Keratinocyte (primary cell): Measurements from ENCODE around the gene ACBD6. TPM values are rescaled to one million over a fixed set of nuclear protein-coding genes. Genes with fewer than 3 reads are reported as not detected.

Experiments
- DNase-seq: peaks from one replicate; pipeline ENCODE4 v3.0.0-alpha.2; 2011; ENCODE audit warnings: low read depth, missing footprints, low spot score
- FAIRE-seq: peaks from 2 replicates; lab custom pipeline; 2011; peaks lifted over from hg19 to GRCh38; lab: Jason Lieb, UNC
- H2AFZ ChIP-seq: 2 replicates; pipeline ENCODE4 v1.6.0; 2012; ENCODE audit warnings: low read length, control low read depth, inconsistent platforms; ENCODE audit not compliant: control insufficient read depth
- H3K27ac ChIP-seq: 2 replicates; pipeline ENCODE4 v1.5.1; 2011; ENCODE audit warnings: low read length; ENCODE audit not compliant: control insufficient read depth, insufficient read depth
- H3K27me3 ChIP-seq: 3 replicates; pipeline ENCODE4 v1.6.0; 2011; ENCODE audit warnings: low read length; ENCODE audit not compliant: control insufficient read depth, insufficient read depth; ENCODE audit errors: extremely low read depth
- H3K36me3 ChIP-seq, 2 experiments: 2 replicates in 1 of 2; 3 replicates in 1 of 2; pipeline ENCODE4 v1.5.1; 2011; ENCODE audit warnings: low read length in 2 of 2, mild to moderate bottlenecking in 1 of 2; ENCODE audit not compliant: control insufficient read depth in 2 of 2, insufficient read depth in 2 of 2; ENCODE audit errors: extremely low read depth in 1 of 2
- H3K4me1 ChIP-seq: 3 replicates; pipeline ENCODE4 v1.5.1; 2011; ENCODE audit warnings: low read length; ENCODE audit not compliant: control insufficient read depth, insufficient read depth; ENCODE audit errors: extremely low read depth
- H3K4me2 ChIP-seq: 3 replicates; pipeline ENCODE4 v1.6.0; 2011; ENCODE audit warnings: low read depth, low read length; ENCODE audit not compliant: control insufficient read depth, insufficient read depth; ENCODE audit errors: extremely low read depth
- H3K4me3 ChIP-seq, 3 experiments: fragments of 200-600 bp in 1 of 3; sonication (generic) in 1 of 3; 2 replicates in 2 of 3; 3 replicates in 1 of 3; pipeline ENCODE4 v1.5.1; 2011 to 2016; ENCODE audit warnings: low read length in 3 of 3, mild to moderate bottlenecking in 3 of 3, control low read depth in 2 of 3, inconsistent platforms in 1 of 3, low read depth in 1 of 3, mixed read lengths in 1 of 3, mixed run types in 1 of 3, moderate library complexity in 1 of 3; ENCODE audit not compliant: control insufficient read depth in 2 of 3, insufficient read depth in 2 of 3; ENCODE audit errors: extremely low read depth in 1 of 3
- H3K79me2 ChIP-seq: 2 replicates; pipeline ENCODE4 v1.6.0; 2012; ENCODE audit warnings: low read length; ENCODE audit not compliant: control insufficient read depth, insufficient read depth
- H3K9ac ChIP-seq: 3 replicates; pipeline ENCODE4 v1.6.0; 2011; ENCODE audit warnings: low read length; ENCODE audit not compliant: control insufficient read depth, insufficient read depth; ENCODE audit errors: extremely low read depth
- H3K9me1 ChIP-seq: 3 replicates; pipeline ENCODE4 v1.6.0; 2011; ENCODE audit warnings: low read length; ENCODE audit not compliant: control insufficient read depth, insufficient read depth; ENCODE audit errors: extremely low read depth
- H3K9me3 ChIP-seq: 2 replicates; pipeline ENCODE4 v1.5.1; 2012; ENCODE audit warnings: low read depth, low read length; ENCODE audit not compliant: control insufficient read depth
- H4K20me1 ChIP-seq: 3 replicates; pipeline ENCODE4 v1.6.0; 2011; ENCODE audit warnings: low read length; ENCODE audit not compliant: control insufficient read depth, insufficient read depth; ENCODE audit errors: extremely low read depth
- CTCF ChIP-seq, 3 experiments: IDR thresholded peaks in 1 of 3; conservative IDR thresholded peaks in 1 of 3; optimal IDR thresholded peaks in 1 of 3; 2 replicates in 2 of 3; 3 replicates in 1 of 3; pipeline versions ENCODE3 to v1.5.1; 2011; ENCODE audit warnings: low read length in 3 of 3, mild to moderate bottlenecking in 3 of 3, moderate library complexity in 2 of 3, control low read depth in 1 of 3, inconsistent platforms in 1 of 3; ENCODE audit not compliant: insufficient read depth in 2 of 3; ENCODE audit errors: extremely low read depth in 1 of 3
- EZH2 ChIP-seq: IDR thresholded peaks from one replicate; pipeline ENCODE4 v1.6.1; 2012; ENCODE audit warnings: inconsistent platforms, mild to moderate bottlenecking, low read length, moderate library complexity
- dilution Hi-C: fragments of 300-500 bp; cut with MboI; formaldehyde crosslinking; loops from one replicate; pipeline ENCODE4 v1.7.0; 2020; ENCODE audit warnings: low sequenced_read_pairs; ENCODE audit not compliant: extremely low pct_ligation_motif_present
- polyA plus RNA-seq, 5 experiments: library from polyadenylated mRNA; depleted of rRNA in 3 of 5; stranded (reverse) in 3 of 5; stranded (forward) in 1 of 5; unstranded in 1 of 5; fragments of >200 nt; gene quantifications; 1 replicate in 1 of 5; 2 replicates in 3 of 5; 3 replicates in 1 of 5; pipeline versions ENCODE4 v1.2.1 to v1.2.3, GENCODE V29; 2011 to 2012; ENCODE audit warnings: missing spikeins in 2 of 5, low read depth in 1 of 5, low replicate concordance in 1 of 5

The ACBD6 gene
- polyA plus RNA-seq, 1 donor (not counting 4 experiments of a cell fraction or from before 2014, with no cell fraction given): 47.5 TPM

GRCh38 chr1:180497826-180498225 is 4.6 kb downstream of the ACBD6 start:
- H2AFZ ChIP-seq: no peak overlapping the region
- H3K4me1 ChIP-seq: peaks cover 18% of the 10 kb centered on the region
- no peak overlapping the region for H3K4me3 ChIP-seq
- H3K9me1 ChIP-seq: no peaks in the 10 kb centered on the region
- H3K9ac ChIP-seq: no peak overlapping the region
- no peak overlapping the region for H3K27ac ChIP-seq
- H3K79me2 ChIP-seq: peaks cover 59% of the 10 kb centered on the region
- H4K20me1 ChIP-seq: no peaks in the 10 kb centered on the region
- dilution Hi-C loops: no loop called here
- FAIRE-seq (no peak), DNase-seq (no peak)
- H3K27me3 ChIP-seq: no peaks in the 10 kb centered on the region
- no peak overlapping the region for H3K4me2 ChIP-seq
- no peaks in the 10 kb centered on the region for H3K9me3 ChIP-seq
- H3K36me3 ChIP-seq: peaks cover 0 to 3% of the 10 kb centered on the region in 2 experiments
- TF ChIP-seq CTCF (optimal IDR thresholded peaks at IDR 0.05 in 1 of 3, IDR thresholded peaks at IDR 0.05 in 1 of 3, conservative IDR thresholded peaks at IDR 0.05 in 1 of 3; ENCODE audit: extremely low read depth in 1 of 3, insufficient read depth in 2 of 3, low read length in 3 of 3) (no peak), EZH2 (no peak)

DNA sequence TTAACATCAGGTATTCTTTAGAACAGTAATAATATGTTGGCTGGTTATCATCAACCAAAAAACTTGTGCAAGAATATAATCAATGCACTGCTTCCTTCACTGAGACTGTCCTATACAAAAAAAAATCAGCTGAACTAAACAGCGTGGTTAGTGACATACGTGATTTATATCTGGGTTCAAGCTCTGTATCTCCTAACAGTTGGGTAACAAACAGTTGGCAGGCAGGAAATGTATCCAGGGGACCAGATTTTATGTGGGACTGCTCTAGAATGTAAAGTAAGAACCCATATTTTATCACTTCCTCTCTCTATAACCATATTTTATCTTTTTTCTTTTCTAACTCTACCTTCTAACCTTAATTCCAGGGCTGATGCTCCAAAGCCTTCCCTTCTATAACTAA is 8.0 kb downstream of the ACBD6 start:
- H3K4me3 ChIP-seq: no peak overlapping the region
- DNase-seq (no peak), FAIRE-seq (no peak)
- H3K4me2 ChIP-seq: no peak overlapping the region
- no peaks in the 10 kb centered on the region for H3K9me3 ChIP-seq
- peaks cover 31% of the 10 kb centered on the region for H3K79me2 ChIP-seq
- no peaks in the 10 kb centered on the region for H3K9me1 ChIP-seq
- no peak overlapping the region for H3K27ac ChIP-seq
- no peaks in the 10 kb centered on the region for H4K20me1 ChIP-seq
- H3K36me3 ChIP-seq: peaks cover 0 to 3% of the 10 kb centered on the region in 2 experiments
- no peaks in the 10 kb centered on the region for H3K27me3 ChIP-seq
- peaks cover 3% of the 10 kb centered on the region for H3K4me1 ChIP-seq
- no peak for TF ChIP-seq EZH2
- no peak overlapping the region for H3K9ac ChIP-seq
- dilution Hi-C loops: no loop called here
- H2AFZ ChIP-seq: no peak overlapping the region

DNA sequence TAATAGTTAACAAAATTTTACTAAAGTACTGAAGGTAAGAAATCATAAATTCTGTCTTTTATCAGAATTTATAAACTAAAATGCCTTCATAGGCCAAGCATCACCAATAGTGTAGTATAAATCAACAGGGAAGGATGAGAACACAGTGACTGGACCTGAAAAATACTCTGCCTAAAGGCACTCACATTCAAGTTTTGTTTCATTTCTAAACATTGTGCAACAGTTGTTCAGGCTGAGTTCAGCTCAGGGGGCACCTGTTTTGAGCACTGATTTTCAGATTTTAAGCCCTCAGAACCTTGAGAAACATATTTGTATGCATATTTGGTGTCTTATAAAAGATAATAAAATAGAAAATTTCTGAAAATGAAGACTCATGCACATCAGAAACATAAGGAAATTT is 12.4 kb downstream of the ACBD6 start:
- FAIRE-seq (no peak), DNase-seq (no peak)
- Histone ChIP-seq H3K27me3 (no peaks in the 10 kb centered on the region), H3K4me2 (no peak overlapping the region), H3K4me1 (no peaks in the 10 kb centered on the region), H4K20me1 (no peaks in the 10 kb centered on the region), H3K9me1 (no peaks in the 10 kb centered on the region), H3K9me3 (no peaks in the 10 kb centered on the region), H3K79me2 (peaks cover 7% of the 10 kb centered on the region), H3K9ac (no peak overlapping the region), H3K4me3 (no peak overlapping the region), H2AFZ (no peak overlapping the region), H3K27ac (no peak overlapping the region), H3K36me3 (peaks cover 4 to 7% of the 10 kb centered on the region in 2 experiments)
- dilution Hi-C loops: no loop called here
- TF ChIP-seq EZH2 (no peak), CTCF (optimal IDR thresholded peaks at IDR 0.05 in 1 of 3, IDR thresholded peaks at IDR 0.05 in 1 of 3, conservative IDR thresholded peaks at IDR 0.05 in 1 of 3; ENCODE audit: extremely low read depth in 1 of 3, insufficient read depth in 2 of 3, low read length in 3 of 3) (no peak)
